ENCODE measurements around the gene UBA7.

UBA7 gene

DNA sequence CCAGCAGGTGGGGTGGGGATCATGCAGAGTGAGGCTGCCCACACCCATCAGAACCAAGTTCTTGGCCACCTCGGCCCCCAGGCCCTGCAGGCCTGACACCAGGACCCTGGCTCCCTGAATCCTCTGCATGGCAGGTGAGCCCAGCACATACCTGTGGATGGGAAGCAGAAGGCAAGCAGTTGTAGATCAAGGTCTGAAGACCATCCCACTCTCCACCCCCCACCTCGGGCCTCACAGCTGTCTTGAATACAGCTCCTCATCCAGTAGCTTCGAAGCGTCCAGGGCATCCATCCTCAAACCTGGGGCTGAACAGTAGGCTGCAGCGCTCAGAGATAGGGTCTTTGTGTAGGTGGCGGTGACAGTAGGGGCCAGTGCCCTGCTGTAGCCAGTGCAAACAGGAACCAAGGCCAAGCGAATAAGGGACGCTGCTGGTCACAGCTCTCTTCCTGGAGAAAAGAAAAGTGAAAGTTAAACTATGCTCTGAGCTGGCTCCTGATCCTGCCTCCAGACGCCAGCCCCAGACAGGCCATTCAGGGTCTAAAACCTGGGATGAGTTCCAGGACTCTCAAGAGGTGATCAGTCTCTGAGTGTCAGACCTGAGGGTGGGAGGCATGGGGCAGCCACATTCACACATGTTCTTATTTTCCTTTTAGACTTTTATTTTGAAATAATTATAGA, at the start of gene UBA7:
UBA7 (minus strand) TSS at position 457 of the 678 bp plus-strand sequence; CDS start at position 291, 166 bp downstream.
- TF ChIP-seq CTCF (IDR thresholded peaks at IDR 0.05; ENCODE audit: low read depth, low read length, missing control alignments) = no peak
- DNase-seq (ENCODE audit: extremely low read depth, low read depth) = peak; percentile 52
- peak within 1 kb of the TSS; percentile 34 for H3K4me3 ChIP-seq (replicated peaks; ENCODE audit: low read depth, low read length)

DNA sequence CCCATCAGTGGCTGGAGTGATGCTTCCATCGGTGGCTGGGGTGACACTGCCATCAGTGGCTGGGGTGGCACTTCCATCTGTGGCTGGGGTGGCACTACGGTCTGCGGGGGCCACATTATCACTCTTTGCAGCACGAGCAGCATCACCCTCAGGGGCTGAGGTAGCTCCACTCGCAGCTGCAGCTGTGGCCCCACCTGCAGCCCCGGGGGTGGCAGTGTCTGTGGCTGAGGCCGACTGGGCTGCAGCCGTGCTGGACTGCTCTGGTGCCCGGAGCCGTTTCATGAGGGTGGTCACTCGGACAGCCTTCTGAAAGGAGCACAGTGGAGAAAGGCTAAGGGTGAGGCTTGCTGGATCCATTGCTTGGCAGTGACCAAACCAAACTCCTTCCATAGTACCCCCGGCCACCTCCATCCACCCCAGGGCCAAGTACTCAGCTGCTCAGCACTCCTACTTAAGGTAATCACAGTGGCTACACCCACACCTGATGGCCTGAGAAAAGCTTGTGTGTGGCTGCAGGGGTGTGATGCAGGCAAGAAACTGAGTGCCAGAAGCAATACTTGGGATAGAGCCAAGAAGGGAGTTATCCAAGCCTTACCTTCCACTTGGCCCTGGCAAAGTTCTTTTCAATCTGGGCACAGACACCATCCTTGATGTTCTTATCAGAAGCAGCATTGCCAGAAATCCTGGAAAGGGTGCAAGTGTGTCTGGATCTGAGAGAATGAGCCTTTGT, 46.0 kb upstream of the UBA7 start:
- no peak overlapping the region for H3K4me3 ChIP-seq (replicated peaks; ENCODE audit: low read depth, low read length)
- no peak for DNase-seq (ENCODE audit: extremely low read depth, low read depth)
- no peak for TF ChIP-seq CTCF (IDR thresholded peaks at IDR 0.05; ENCODE audit: low read depth, low read length, missing control alignments)

- no peak for TF ChIP-seq CTCF (IDR thresholded peaks at IDR 0.05; ENCODE audit: low read depth, low read length, missing control alignments)
- DNase-seq (ENCODE audit: extremely low read depth, low read depth) = peak; percentile 85
- peak within 1 kb of the TSS; percentile 94 for H3K4me3 ChIP-seq (replicated peaks; ENCODE audit: low read depth, low read length)
Observed at GRCh38 chr3:49856181-49857005, 42.6 kb upstream of the UBA7 start, which contains the start of gene TRAIP. TSS of gene TRAIP (minus strand) at chr3:49856564. CDS start at chr3:49856453, 111 bp downstream.

- DNase-seq (ENCODE audit: extremely low read depth, low read depth) = no peak
- no peak for TF ChIP-seq CTCF (IDR thresholded peaks at IDR 0.05; ENCODE audit: low read depth, low read length, missing control alignments)
- H3K4me3 ChIP-seq (replicated peaks; ENCODE audit: low read depth, low read length) = peak overlapping the region; percentile 94
Observed at GRCh38 chr3:49855662-49856061, 41.9 kb upstream of the UBA7 start.

DNA sequence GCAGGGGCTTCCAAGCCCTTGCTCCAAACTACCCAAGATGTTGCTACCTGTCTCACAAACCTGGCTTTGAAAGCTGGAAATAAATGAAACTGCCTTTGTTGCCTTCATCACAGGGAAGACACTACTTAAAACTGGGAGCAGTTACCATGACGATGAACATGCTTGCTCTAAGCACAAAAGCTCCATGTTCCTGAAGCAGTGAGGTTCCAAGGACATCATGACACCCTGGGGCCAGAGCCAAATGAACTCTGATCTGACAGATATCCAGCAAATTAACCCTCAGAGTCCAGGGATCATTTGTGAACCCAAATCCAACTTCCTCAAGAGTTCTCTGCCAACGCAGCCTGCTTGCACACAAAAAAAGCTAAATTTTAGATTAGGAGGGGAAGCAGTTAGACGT, 31.9 kb upstream of the UBA7 start:
- DNase-seq (ENCODE audit: extremely low read depth, low read depth) = no peak
- no peak for TF ChIP-seq CTCF (IDR thresholded peaks at IDR 0.05; ENCODE audit: low read depth, low read length, missing control alignments)
- H3K4me3 ChIP-seq (replicated peaks; ENCODE audit: low read depth, low read length) = no peak overlapping the region

- DNase-seq (ENCODE audit: extremely low read depth, low read depth) = no peak
- no peak for TF ChIP-seq CTCF (IDR thresholded peaks at IDR 0.05; ENCODE audit: low read depth, low read length, missing control alignments)
- H3K4me3 ChIP-seq (replicated peaks; ENCODE audit: low read depth, low read length) = no peak overlapping the region
Observed at GRCh38 chr3:49844464-49845183, 30.9 kb upstream of the UBA7 start.

Data from HFF-Myc (cell line).